Heart left ventricle (tissue), 16 donors: Measurements from ENCODE around the gene MAML2. TPM values are rescaled to one million over a fixed set of nuclear protein-coding genes. Genes with fewer than 3 reads are reported as not detected.

ENCODE experiments used
- ATAC-seq, 4 donors: fragments of 200-7000 bp; cut with Tn5 transposase; one replicate each; pipeline ENCODE4 v1.9.1; 2020 to 2022; ENCODE audit warnings: moderate library complexity in 4 of 4, mild to moderate bottlenecking in 3 of 4, moderate number of reproducible peaks in 1 of 4
- DNase-seq, 5 donors: peaks; one replicate each; pipeline ENCODE4 v3.0.0-alpha.2; 2020
- H3K27ac ChIP-seq, 12 donors: fragments of 200-600 bp; sonication (generic) in 4 of 12; one replicate each; pipeline versions ENCODE4 v1.5.0 to v1.8.0; 2016 to 2022; ENCODE audit warnings: mild to moderate bottlenecking in 2 of 12
- H3K27me3 ChIP-seq, 9 donors: fragments of 200-600 bp; sonication (generic) in 2 of 9; one replicate each; pipeline versions ENCODE4 v1.5.1 to v1.8.0; 2016 to 2022; ENCODE audit warnings: mild to moderate bottlenecking in 3 of 9
- H3K36me3 ChIP-seq, 9 donors: fragments of 200-600 bp; sonication (generic) in 2 of 9; one replicate each; pipeline versions ENCODE4 v1.5.0 to v1.8.0; 2018 to 2022; ENCODE audit warnings: mild to moderate bottlenecking in 2 of 9
- H3K4me1 ChIP-seq, 12 donors: fragments of 200-600 bp; sonication (generic) in 4 of 12; one replicate each; pipeline versions ENCODE4 v1.5.0 to v1.8.0; 2016 to 2022; ENCODE audit warnings: mild to moderate bottlenecking in 3 of 12
- H3K4me3 ChIP-seq, 12 donors: fragments of 200-600 bp; sonication (generic) in 4 of 12; one replicate each; pipeline versions ENCODE4 v1.5.0 to v1.8.0; 2017 to 2022; ENCODE audit warnings: mild to moderate bottlenecking in 9 of 12, moderate library complexity in 4 of 12
- H3K9me3 ChIP-seq, 12 donors: fragments of 200-600 bp; sonication (generic) in 4 of 12; one replicate each; pipeline versions ENCODE4 v1.5.0 to v1.8.0; 2016 to 2022; ENCODE audit warnings: mild to moderate bottlenecking in 1 of 12
- POLR2A ChIP-seq, 2 donors: fragments of 450-650 bp; IDR thresholded peaks; one replicate each; pipeline ENCODE4 v1.6.1; 2017; ENCODE audit warnings: antibody characterized with exemption in 2 of 2, mild to moderate bottlenecking in 2 of 2, moderate library complexity in 2 of 2
- WGBS, 4 donors: extraction: QIAGEN DNeasy Blood & Tissue Kit in 2 of 4; methylation state at CpG; one replicate each; pipeline versions ENCODE4 v1.1.5 to v1.1.7; 2013 to 2018; 5-methylcytosine and 5-hydroxymethylcytosine counted together
- intact Hi-C, 10 donors: fragments of 100-400 bp; cut with DNase I; formaldehyde crosslinking; loops; one replicate each; pipeline versions ENCODE4 v1.11.1 to v1.14.2; 2022
- microRNA counts, 2 donors: library from miRNA; unstranded; fragments of <30 nt; microRNA quantifications; one replicate each; lab custom pipeline; 2016
- microRNA-seq, 4 donors: library from miRNA; unstranded; fragments of <30 nt; microRNA quantifications; one replicate each; pipeline versions ENCODE4 to v1.2.0, GENCODE V29; 2017 to 2020
- polyA plus RNA-seq, 2 donors: library from polyadenylated mRNA; stranded (reverse); fragments of 200-250 nt; gene quantifications; one replicate each; pipeline ENCODE4 v1.2.3, GENCODE V29; 2013
- total RNA-seq, 9 donors: library from RNA; depleted of rRNA in 2 of 9; stranded (reverse); fragments of >200 nt in 2 of 9; fragmentation: NEBNext Ultra II Directional in 3 of 9; extraction: Animal tissue kit (Norgen Biotek cat#: 25700) in 3 of 9; gene quantifications; one replicate each; pipeline versions ENCODE4 v1.1.0 to v1.2.4, GENCODE V29; 2016 to 2023
- TF ChIP-seq, protein P1 (sequence below), 12 donors: fragments of 200-600 bp; sonication (generic) in 4 of 12; IDR thresholded peaks; one replicate each; pipeline versions ENCODE4 v1.5.0 to v1.8.0; 2018 to 2022; ENCODE audit warnings: antibody characterized with exemption in 12 of 12, mild to moderate bottlenecking in 5 of 12
- donor health status: ischemic (EF 13 %, LVEDD 7.1; RV severe dilation, severe dysfunction).
- donor health status: healthy with polysubstance abuse.
- donor health status: DM: no; HTN: yes; CAD: no.
- donor health status: DM: no; HTN: no; CAD: no.
- donor health status: ischemic (EF 25% LVEDD 6.9; RV normal size, moderate dysfunction).
- donor health status: ischemic (EF 25% LVEDD 5.7; RV mildly dilated, moderate dysfunction).
- donor health status: healthy.
- donor health status: DM: yes; HTN: yes; CAD: no.
- donor health status: ischemic (EF 35%, LVEDD 5.7; RV mildly dilated, moderate dysfunction).
- donor health status: nonischemic (EF 11% LVEDD 7.7; RV severe dilation, severe dysfunction).
- donor health status: DM: yes; HTN: yes; CAD: no.
- donor health status: PGD.
- donor health status: ischemic (EF 29% LVEDD 5.4; RV normal size, mild dysfunction).
- donor health status: nonischemic (EF 23%, LVEDD 6.1; RV moderate dilation, normal function).

Gene MAML2
- total and polyA plus RNA-seq, 11 donors = 1.3 to 10.8 (median 4.8) TPM

DNA sequence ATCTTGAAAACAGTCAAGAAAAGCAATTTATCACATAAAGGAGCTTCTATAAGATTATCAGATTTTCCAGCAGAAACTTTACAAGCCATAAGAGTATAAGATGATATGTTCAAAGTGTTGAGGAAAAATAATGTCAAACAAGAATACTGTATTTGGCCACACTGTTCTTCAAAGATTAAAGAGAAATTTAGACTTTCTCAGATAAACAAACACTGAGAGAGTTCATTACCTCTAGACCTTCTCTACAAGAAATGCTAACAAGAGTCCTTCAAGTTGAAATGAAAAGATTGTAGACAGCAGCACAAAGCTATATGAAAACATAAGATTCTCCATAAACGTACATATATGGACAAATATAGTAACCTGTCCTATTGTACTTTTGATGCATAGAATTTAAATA is 411.1 kb downstream of the MAML2 start:
- no peak for ATAC-seq
- no peaks in the 10 kb centered on the region for H3K4me1 ChIP-seq
- no peak overlapping the region for H3K27ac ChIP-seq
- no peak overlapping the region for H3K4me3 ChIP-seq
- intact Hi-C loops = no loop called here
- H3K27me3 ChIP-seq = no peaks in the 10 kb centered on the region
- no peak for DNase-seq
- H3K9me3 ChIP-seq = peaks cover 0 to 36% (median 7%) of the 10 kb centered on the region in 12 donors
- TF ChIP-seq, protein P1, sequence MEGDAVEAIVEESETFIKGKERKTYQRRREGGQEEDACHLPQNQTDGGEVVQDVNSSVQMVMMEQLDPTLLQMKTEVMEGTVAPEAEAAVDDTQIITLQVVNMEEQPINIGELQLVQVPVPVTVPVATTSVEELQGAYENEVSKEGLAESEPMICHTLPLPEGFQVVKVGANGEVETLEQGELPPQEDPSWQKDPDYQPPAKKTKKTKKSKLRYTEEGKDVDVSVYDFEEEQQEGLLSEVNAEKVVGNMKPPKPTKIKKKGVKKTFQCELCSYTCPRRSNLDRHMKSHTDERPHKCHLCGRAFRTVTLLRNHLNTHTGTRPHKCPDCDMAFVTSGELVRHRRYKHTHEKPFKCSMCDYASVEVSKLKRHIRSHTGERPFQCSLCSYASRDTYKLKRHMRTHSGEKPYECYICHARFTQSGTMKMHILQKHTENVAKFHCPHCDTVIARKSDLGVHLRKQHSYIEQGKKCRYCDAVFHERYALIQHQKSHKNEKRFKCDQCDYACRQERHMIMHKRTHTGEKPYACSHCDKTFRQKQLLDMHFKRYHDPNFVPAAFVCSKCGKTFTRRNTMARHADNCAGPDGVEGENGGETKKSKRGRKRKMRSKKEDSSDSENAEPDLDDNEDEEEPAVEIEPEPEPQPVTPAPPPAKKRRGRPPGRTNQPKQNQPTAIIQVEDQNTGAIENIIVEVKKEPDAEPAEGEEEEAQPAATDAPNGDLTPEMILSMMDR (IDR thresholded peaks at IDR 0.05) = no peak
- H3K36me3 ChIP-seq = no peaks in the 10 kb centered on the region
- 74 to 88% (median 87%) methylated on average over 1 of the region's 1 CpG for WGBS, 4 donors

DNA sequence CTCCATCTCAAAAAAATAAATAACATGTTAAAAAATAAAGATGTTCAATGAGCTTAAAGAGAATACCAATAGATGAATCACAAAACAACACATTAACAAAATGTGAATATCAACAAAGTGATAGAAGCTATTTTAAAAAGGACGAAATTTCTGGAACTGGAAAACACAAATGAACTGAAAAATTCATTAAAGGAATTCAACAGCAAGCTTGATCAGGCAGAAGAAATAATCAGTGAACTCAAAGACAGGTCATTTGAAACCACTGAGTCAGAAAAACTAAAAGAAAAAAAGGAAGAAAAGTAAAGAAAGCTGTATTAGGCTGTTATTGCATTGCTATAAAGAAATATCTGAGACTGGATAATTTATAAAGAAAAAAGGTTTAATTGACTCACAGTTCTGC is 412.0 kb downstream of the MAML2 start:
- no peaks in the 10 kb centered on the region for H3K27me3 ChIP-seq
- TF ChIP-seq, protein P1 (IDR thresholded peaks at IDR 0.05) = no peak
- TF ChIP-seq POLR2A (IDR thresholded peaks at IDR 0.05) = no peak
- no peaks in the 10 kb centered on the region for H3K4me1 ChIP-seq
- intact Hi-C loops = no loop called here
- H3K9me3 ChIP-seq = peaks cover 0 to 31% (median 7%) of the 10 kb centered on the region in 12 donors
- H3K36me3 ChIP-seq = no peaks in the 10 kb centered on the region
- ATAC-seq (no peak), DNase-seq (no peak)
- H3K27ac ChIP-seq = no peak overlapping the region
- H3K4me3 ChIP-seq = no peak overlapping the region
- 66 to 82% (median 76%) methylated on average over 1 of the region's 1 CpG for WGBS, 4 donors

DNA sequence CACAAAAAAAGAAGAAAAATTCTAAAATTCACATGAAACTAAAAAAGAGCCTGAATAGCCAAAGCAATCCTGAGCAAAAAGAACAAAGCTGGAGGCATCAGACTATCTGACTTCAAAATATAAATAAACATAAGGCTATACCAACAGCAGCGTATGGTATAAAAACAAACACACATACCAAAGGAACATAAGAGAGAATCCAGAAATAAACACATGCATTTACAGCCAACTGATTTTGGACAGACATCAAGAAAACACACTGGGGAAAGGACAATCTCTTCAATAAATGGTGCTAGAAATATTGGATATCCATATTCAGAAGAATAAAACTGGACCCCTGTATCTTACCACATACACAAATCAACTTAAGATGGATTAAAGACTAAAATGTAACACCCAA is 416.3 kb downstream of the MAML2 start:
- Histone ChIP-seq H3K4me3 (no peak overlapping the region), H3K36me3 (no peaks in the 10 kb centered on the region), H3K27ac (no peak overlapping the region), H3K4me1 (peaks cover 0 to 27% (median 18%) of the 10 kb centered on the region in 12 donors), H3K27me3 (no peaks in the 10 kb centered on the region), H3K9me3 (peaks cover 0 to 13% (median 5%) of the 10 kb centered on the region in 12 donors)
- TF ChIP-seq POLR2A (IDR thresholded peaks at IDR 0.05) = no peak
- TF ChIP-seq, protein P1 (IDR thresholded peaks at IDR 0.05) = no peak
- 48 to 59% (median 51%) methylated on average over 1 of the region's 1 CpG for WGBS, 4 donors
- intact Hi-C loops = loop anchor here in 2 of 10 donors (10.0 kb wide), 2 partner anchors 82 to 92 kb away; no protein-coding TSS in a partner anchor
- DNase-seq (no peak), ATAC-seq (no peak)

MicroRNA genes within 50 kb of the gene (microRNA counts, 767-probe panel; counts per million panel counts)
- 1,646 to 2,654 counts per million in 2 donors for microRNA hsa-miR-1260b (lab: Ali Mortazavi, UCI)

Small RNA genes lying within 50 kb of the gene (microRNA-seq; reads per million reads assigned to microRNA genes)
- gene MIR1260B = 0 to 0.06 (median 0) reads per million in 4 donors

Other genes with a start within 250 kb of the MAML2 start
- 10 to 100 TPM in 7 of 9 donors, 1 to 10 TPM in 2; 5.4 to 16.4 (median 14.5) TPM for gene CCDC82, start 46.7 kb upstream of the MAML2 start, total RNA-seq
- gene CCDC82, start 46.7 kb upstream of the MAML2 start, polyA plus RNA-seq = 10 to 100 TPM; 11.4 to 15.5 TPM
- gene JRKL, start 46.8 kb upstream of the MAML2 start, total RNA-seq = 1 to 10 TPM; 2.6 to 8.3 (median 5.5) TPM
- 1 to 10 TPM; 2.9 to 5.1 TPM for gene JRKL, start 46.8 kb upstream of the MAML2 start, polyA plus RNA-seq